Stimulated activated CD4-positive, alpha-beta T cell treated with anti-CD3 and anti-CD28 coated beads, Interleukin-1b, Interleukin-23, amount 100 ng/mL, for 24 hours (primary cell): ENCODE data around the gene PSMG3.

ENCODE experiments used
- DNase-seq, 4 experiments: peaks; one replicate each; pipeline ENCODE4 v3.0.0-alpha.2; 2020; ENCODE audit warnings: low read depth in 4 of 4, low spot score in 1 of 4

PSMG3 gene

GRCh38 chr7:1546909-1547776, 22.7 kb downstream of the PSMG3 start:
- no peak for DNase-seq

- no peak for DNase-seq
Measured at GRCh38 chr7:1546274-1546908, 23.4 kb downstream of the PSMG3 start.

GRCh38 chr7:1545417-1546246, 24.2 kb downstream of the PSMG3 start:
- no peak for DNase-seq

GRCh38 chr7:1544896-1545416, 24.9 kb downstream of the PSMG3 start:
- DNase-seq = no peak

GRCh38 chr7:1544178-1544895, 25.5 kb downstream of the PSMG3 start:
- no peak for DNase-seq

- DNase-seq = no peak
Measured at GRCh38 chr7:1543826-1544177, 26.0 kb downstream of the PSMG3 start.

GRCh38 chr7:1542841-1543747, 26.7 kb downstream of the PSMG3 start:
- no peak for DNase-seq

GRCh38 chr7:1542329-1542728, 27.5 kb downstream of the PSMG3 start:
- no peak for DNase-seq

GRCh38 chr7:1541431-1542162, 28.2 kb downstream of the PSMG3 start:
- no peak for DNase-seq

- no peak for DNase-seq
Measured at GRCh38 chr7:1540776-1541271, 29.0 kb downstream of the PSMG3 start.

GRCh38 chr7:1539882-1540775, 29.7 kb downstream of the PSMG3 start:
- no peak for DNase-seq

GRCh38 chr7:1539181-1539881, 30.5 kb downstream of the PSMG3 start:
- no peak for DNase-seq

- DNase-seq = no peak
Measured at GRCh38 chr7:1538544-1539180, 31.2 kb downstream of the PSMG3 start.

- no peak for DNase-seq
Measured at GRCh38 chr7:1537535-1538412, 32.1 kb downstream of the PSMG3 start.

- no peak for DNase-seq
Measured at GRCh38 chr7:1536743-1537534, 32.9 kb downstream of the PSMG3 start.
